ENCODE data around the gene APEH.

- TF ChIP-seq CTCF (conservative IDR thresholded peaks at IDR 0.05; ENCODE audit: low read length) (no peak), EZH2phosphoT487 (IDR thresholded peaks at IDR 0.05; ENCODE audit: borderline replicate concordance) (no peak)
Observed at GRCh38 chr3:49629866-49630265, 44.3 kb upstream of the APEH start.
